Measurements from ENCODE around the gene GALR2. TPM values are rescaled to one million over a fixed set of nuclear protein-coding genes. Genes with fewer than 3 reads are reported as not detected.

GALR2 gene
- total and polyA plus RNA-seq, 3 experiments from 2014 or later = 2.7 to 3.1 TPM; not detected in 1

DNA sequence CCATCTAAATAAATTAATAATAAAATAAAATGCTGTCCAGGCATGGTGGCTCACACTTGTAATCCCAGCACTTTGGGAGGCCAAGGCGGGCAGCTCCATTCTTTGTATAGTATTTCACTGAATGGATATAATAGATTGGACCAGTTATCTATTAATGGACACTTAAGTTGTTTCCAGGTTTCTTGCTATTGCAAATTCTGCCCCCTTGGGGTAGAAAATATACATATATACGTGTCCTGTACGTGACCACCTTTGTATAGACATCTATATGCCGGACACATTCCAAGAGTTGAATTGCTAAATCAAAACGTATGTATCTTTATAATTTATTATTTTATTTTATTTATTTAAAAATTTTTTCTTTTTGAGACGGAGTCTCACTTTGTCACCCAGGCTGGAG, 32.9 kb downstream of the GALR2 start:
- Histone ChIP-seq H3K27ac (ENCODE audit: low read depth, low read length) (no peak overlapping the region), H3K9me3 (ENCODE audit: low read length) (no peaks in the 10 kb centered on the region), H3K36me3 (ENCODE audit: insufficient read depth, low read length) (no peaks in the 10 kb centered on the region), H3K4me3 (ENCODE audit: low read length) (no peak overlapping the region), H3K27me3 (ENCODE audit: insufficient read depth, low read length, poor library complexity, severe bottlenecking) (no peaks in the 10 kb centered on the region), H3K4me1 (ENCODE audit: insufficient read depth, low read length) (peaks cover 12% of the 10 kb centered on the region)
- peaks cover 0 to 14% (median 0%) of the 10 kb centered on the region in 3 donors for H3K36me3 Mint-ChIP-seq
- POLR2A ChIA-PET = no interaction called here
- CTCF ChIA-PET = interaction anchor here (0.7 to 6.6 kb wide), 8 partner anchors 11 to 99 kb away, joined by 3 to 30 read pairs (median 3); no protein-coding TSS in a partner anchor
- no peak for DNase-seq
- peaks cover 0 to 2% of the 10 kb centered on the region in 2 donors for H3K27me3 Mint-ChIP-seq
- H3K9me3 Mint-ChIP-seq = no peaks in the 10 kb centered on the region
- peaks cover 12 to 22% (median 12%) of the 10 kb centered on the region in 3 donors for H3K4me1 Mint-ChIP-seq
- no peak overlapping the region for H3K4me3 Mint-ChIP-seq
- H3K27ac Mint-ChIP-seq = no peak overlapping the region

DNA sequence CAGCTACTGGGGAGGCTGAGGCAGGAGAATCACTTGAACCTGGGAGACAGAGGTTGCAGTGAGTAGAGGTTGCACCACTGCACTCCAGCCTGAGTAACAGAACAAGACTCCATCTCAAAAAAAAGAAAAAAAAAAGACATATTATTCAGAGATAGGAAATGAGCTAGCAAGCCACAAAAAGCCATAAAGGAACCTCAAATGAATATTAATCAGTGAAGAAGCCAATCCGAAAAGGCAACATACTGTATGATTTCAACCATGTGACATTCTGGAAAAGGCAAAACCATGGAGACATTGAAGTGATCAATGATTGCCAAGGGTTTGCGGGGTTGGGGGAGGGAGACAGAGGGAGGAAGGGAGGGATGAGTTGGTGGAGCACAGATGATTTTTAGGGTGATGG, 37.4 kb downstream of the GALR2 start:
- H3K9me3 ChIP-seq (ENCODE audit: low read length) = no peaks in the 10 kb centered on the region
- Mint-ChIP-seq H3K9me3 (no peaks in the 10 kb centered on the region), H3K27ac (no peak overlapping the region)

DNA sequence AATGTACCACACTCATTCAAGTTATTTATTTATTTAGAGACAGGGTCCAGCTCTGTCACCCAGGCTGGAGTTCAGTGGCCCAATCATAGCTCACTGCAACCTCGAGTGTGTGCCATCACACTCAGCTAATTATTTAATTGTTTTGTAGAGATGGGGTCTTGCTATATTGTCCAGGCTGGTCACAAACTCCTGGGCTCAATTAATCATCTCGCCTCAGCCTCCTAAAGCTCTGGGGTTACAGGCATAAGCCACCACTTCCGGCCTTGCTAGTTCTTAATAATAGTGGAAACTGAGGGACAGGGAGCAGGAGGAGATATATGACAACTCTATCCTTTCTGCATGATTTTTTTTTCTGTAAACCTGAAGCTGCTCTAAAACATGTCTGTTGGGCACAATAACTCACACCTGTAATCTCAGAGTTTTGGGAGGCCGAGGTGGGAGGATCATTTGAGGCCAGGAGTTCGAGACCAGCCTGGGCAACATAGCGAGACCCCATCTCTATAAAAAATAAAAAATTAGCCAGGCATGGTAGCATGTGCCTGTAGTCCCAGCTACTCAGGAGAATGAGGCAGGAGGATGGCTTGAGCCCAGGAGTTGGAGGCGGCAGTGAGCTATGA, 40.7 kb downstream of the GALR2 start:
- Mint-ChIP-seq H3K36me3 (peaks cover 0 to 2% (median 0%) of the 10 kb centered on the region in 3 donors), H3K9me3 (no peaks in the 10 kb centered on the region), H3K4me1 (no peaks in the 10 kb centered on the region), H3K27ac (no peak overlapping the region), H3K27me3 (no peaks in the 10 kb centered on the region), H3K4me3 (no peak overlapping the region)
- no peak overlapping the region for H3K4me3 ChIP-seq (ENCODE audit: low read length)
- no peaks in the 10 kb centered on the region for H3K27me3 ChIP-seq (ENCODE audit: insufficient read depth, low read length, poor library complexity, severe bottlenecking)
- no peaks in the 10 kb centered on the region for H3K4me1 ChIP-seq (ENCODE audit: insufficient read depth, low read length)
- no peak for DNase-seq
- CTCF ChIA-PET = interaction anchor here (1.3 to 16.0 kb wide), 5 partner anchors 9 to 186 kb away, joined by 3 to 227 read pairs (median 4); partner anchors contain the start of gene EXOC7
- POLR2A ChIA-PET = no interaction called here
- no peak overlapping the region for H3K27ac ChIP-seq (ENCODE audit: low read depth, low read length)
- H3K36me3 ChIP-seq (ENCODE audit: insufficient read depth, low read length) = no peaks in the 10 kb centered on the region
- no peaks in the 10 kb centered on the region for H3K9me3 ChIP-seq (ENCODE audit: low read length)

More for the DNA sequence above, 37.4 kb downstream of the GALR2 start:
- Histone ChIP-seq H3K4me1 (ENCODE audit: insufficient read depth, low read length) (no peaks in the 10 kb centered on the region), H3K4me3 (ENCODE audit: low read length) (no peak overlapping the region), H3K36me3 (ENCODE audit: insufficient read depth, low read length) (no peaks in the 10 kb centered on the region), H3K27ac (ENCODE audit: low read depth, low read length) (no peak overlapping the region), H3K27me3 (ENCODE audit: insufficient read depth, low read length, poor library complexity, severe bottlenecking) (no peaks in the 10 kb centered on the region)
- peaks cover 0 to 2% (median 0%) of the 10 kb centered on the region in 3 donors for H3K36me3 Mint-ChIP-seq
- ChIA-PET POLR2A (no interaction called here), CTCF (interaction anchor here (0.7 to 1.2 kb wide), 3 partner anchors 70 to 168 kb away, joined by 3 to 5 read pairs (median 3); no protein-coding TSS in a partner anchor)
- H3K4me1 Mint-ChIP-seq = no peaks in the 10 kb centered on the region
- H3K27me3 Mint-ChIP-seq = no peaks in the 10 kb centered on the region
- no peak for DNase-seq
- H3K4me3 Mint-ChIP-seq = no peak overlapping the region

DNA sequence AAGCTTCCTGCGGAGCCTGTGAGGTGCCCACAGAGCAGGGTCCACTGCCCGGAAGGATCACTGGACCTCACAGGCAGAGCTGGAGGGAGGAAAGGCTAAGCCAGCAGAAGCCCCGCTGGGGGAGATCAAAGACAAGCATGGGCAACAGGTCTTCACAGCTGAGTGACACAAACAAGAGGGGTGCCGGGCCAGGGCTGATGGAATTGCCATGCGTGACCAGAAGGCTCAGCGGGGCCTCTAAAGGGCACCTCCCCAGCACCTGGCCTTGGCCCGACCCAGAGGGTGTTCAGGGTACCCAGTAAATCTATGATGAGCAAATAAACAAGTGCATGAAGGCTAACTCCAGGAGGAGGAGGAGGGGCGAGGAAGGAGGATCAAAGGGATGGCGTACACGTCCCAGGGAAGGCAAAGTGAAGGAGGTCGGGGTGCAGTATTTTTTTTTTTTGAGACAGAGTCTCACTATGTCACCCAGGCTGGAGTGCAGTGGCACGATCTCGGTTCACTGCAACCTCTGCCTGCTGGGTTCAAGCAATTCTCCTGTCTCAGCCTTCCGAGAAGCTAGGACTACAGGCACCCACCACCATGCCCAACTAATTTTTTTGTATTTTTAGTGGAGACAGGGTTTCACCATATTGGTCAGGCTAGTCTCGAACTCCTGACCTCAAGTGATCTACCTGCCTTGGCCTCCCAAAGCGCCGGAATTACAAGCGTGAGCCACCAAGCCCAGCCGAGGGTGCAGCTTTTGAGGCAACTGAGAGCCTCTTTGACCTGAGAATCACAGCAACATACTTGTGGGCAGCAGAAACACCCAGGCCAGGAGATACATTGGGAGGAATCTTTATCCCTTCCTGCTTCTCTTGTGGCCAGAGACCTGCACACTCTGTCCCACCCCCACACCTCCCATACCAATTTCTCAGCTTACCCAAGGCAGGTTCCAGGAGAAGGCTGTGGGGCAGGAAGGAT, 45.1 kb downstream of the GALR2 start:
- H3K27me3 ChIP-seq (ENCODE audit: insufficient read depth, low read length, poor library complexity, severe bottlenecking) = no peaks in the 10 kb centered on the region
- DNase-seq = no peak
- no peak overlapping the region for H3K27ac Mint-ChIP-seq
- no peak overlapping the region for H3K27ac ChIP-seq (ENCODE audit: low read depth, low read length)
- no peaks in the 10 kb centered on the region for H3K9me3 Mint-ChIP-seq
- no peaks in the 10 kb centered on the region for H3K27me3 Mint-ChIP-seq
- no peaks in the 10 kb centered on the region for H3K9me3 ChIP-seq (ENCODE audit: low read length)
- ChIA-PET POLR2A (interaction anchor here (0.6 kb wide), 1 partner anchor 17 kb away, joined by 4 read pairs; no protein-coding TSS in a partner anchor), CTCF (interaction anchor here (0.8 to 16.0 kb wide), 13 partner anchors 10 to 265 kb away, joined by 3 to 227 read pairs (median 4); no protein-coding TSS in a partner anchor)
- H3K4me3 ChIP-seq (ENCODE audit: low read length) = no peak overlapping the region
- H3K36me3 ChIP-seq (ENCODE audit: insufficient read depth, low read length) = no peaks in the 10 kb centered on the region
- H3K4me1 Mint-ChIP-seq = peaks cover 3 to 10% (median 5%) of the 10 kb centered on the region in 3 donors
- no peak overlapping the region for H3K4me3 Mint-ChIP-seq
- H3K4me1 ChIP-seq (ENCODE audit: insufficient read depth, low read length) = no peaks in the 10 kb centered on the region
- no peaks in the 10 kb centered on the region for H3K36me3 Mint-ChIP-seq

DNA sequence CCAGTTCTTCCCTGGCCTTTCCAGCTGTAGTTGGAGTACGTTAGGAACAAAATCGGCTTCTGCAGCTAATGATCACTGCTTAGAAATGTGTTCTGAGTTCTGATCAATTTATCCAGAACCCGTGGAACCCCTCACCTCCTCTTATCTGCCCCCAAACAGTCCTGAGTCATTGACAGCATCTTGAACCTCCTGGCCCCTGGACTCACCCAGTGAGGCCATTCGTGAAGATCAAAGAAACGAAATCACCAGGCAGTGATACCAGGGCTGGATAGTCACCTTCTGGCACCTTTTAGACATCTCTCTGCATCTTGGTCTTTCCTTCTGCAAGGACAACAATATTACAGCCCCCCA, 46.1 kb downstream of the GALR2 start:
- CTCF ChIA-PET = interaction anchor here (0.8 to 16.0 kb wide), 30 partner anchors 9 to 288 kb away, joined by 3 to 227 read pairs (median 4); no protein-coding TSS in a partner anchor
- no peak for DNase-seq
- Mint-ChIP-seq H3K4me1 (peaks cover 3 to 10% (median 5%) of the 10 kb centered on the region in 3 donors), H3K36me3 (no peaks in the 10 kb centered on the region), H3K27ac (peak overlapping the region in 1 of 8 donors; percentile 6), H3K4me3 (peak overlapping the region in 2 of 7 donors; percentile 30 to 49), H3K9me3 (no peaks in the 10 kb centered on the region), H3K27me3 (no peaks in the 10 kb centered on the region)
- Histone ChIP-seq H3K36me3 (ENCODE audit: insufficient read depth, low read length) (no peaks in the 10 kb centered on the region), H3K4me3 (ENCODE audit: low read length) (no peak overlapping the region), H3K27me3 (ENCODE audit: insufficient read depth, low read length, poor library complexity, severe bottlenecking) (no peaks in the 10 kb centered on the region), H3K27ac (ENCODE audit: low read depth, low read length) (no peak overlapping the region), H3K9me3 (ENCODE audit: low read length) (no peaks in the 10 kb centered on the region), H3K4me1 (ENCODE audit: insufficient read depth, low read length) (no peaks in the 10 kb centered on the region)
- POLR2A ChIA-PET = interaction anchor here (1.3 kb wide), 1 partner anchor 159 kb away, joined by 9 read pairs; no protein-coding TSS in a partner anchor

DNA sequence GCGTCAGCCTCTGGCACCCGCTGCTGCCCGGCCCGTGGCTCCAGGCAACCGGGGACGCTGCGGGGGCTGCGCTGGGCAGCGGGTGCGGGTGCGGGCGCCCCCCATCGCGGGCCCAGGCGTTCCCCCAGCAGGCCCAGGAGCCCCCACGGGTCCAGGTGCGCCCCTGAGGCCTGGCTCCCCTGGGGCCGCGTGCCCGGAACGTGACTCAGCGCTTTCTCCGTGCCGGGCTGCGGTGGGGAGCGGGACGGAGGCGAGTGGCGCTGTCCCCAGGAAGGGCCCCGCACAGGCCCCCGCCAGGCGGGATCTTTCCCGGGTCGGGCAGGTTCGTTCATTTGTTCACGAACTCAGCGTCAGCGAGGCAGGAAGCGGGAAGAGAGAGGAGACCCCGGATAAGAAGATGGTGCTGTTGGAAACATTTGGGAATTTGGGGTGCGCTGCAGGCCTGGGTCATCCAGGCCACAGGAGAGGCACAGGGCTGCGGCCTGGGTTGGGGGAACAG, 47.4 kb downstream of the GALR2 start:
- Mint-ChIP-seq H3K27me3 (no peaks in the 10 kb centered on the region), H3K27ac (peak overlapping the region in 1 of 8 donors; percentile 61), H3K36me3 (no peaks in the 10 kb centered on the region), H3K4me1 (peaks cover 3 to 15% (median 5%) of the 10 kb centered on the region in 3 donors), H3K4me3 (peak overlapping the region in 3 of 7 donors; percentile 44 to 82 (median 46)), H3K9me3 (no peaks in the 10 kb centered on the region)
- Histone ChIP-seq H3K36me3 (ENCODE audit: insufficient read depth, low read length) (no peaks in the 10 kb centered on the region), H3K27ac (ENCODE audit: low read depth, low read length) (no peak overlapping the region), H3K4me1 (ENCODE audit: insufficient read depth, low read length) (peaks cover 6% of the 10 kb centered on the region), H3K27me3 (ENCODE audit: insufficient read depth, low read length, poor library complexity, severe bottlenecking) (no peaks in the 10 kb centered on the region), H3K9me3 (ENCODE audit: low read length) (no peaks in the 10 kb centered on the region), H3K4me3 (ENCODE audit: low read length) (peak overlapping the region; percentile 45)
- CTCF ChIA-PET = interaction anchor here (0.6 to 16.0 kb wide), 33 partner anchors 8 to 286 kb away, joined by 3 to 227 read pairs (median 4); no protein-coding TSS in a partner anchor
- POLR2A ChIA-PET = interaction anchor here (0.5 to 1.6 kb wide), 8 partner anchors 19 to 158 kb away, joined by 3 to 11 read pairs (median 5); partner anchors contain the start of gene FOXJ1
- DNase-seq = peak in 1 of 5 donors; percentile 26

DNA sequence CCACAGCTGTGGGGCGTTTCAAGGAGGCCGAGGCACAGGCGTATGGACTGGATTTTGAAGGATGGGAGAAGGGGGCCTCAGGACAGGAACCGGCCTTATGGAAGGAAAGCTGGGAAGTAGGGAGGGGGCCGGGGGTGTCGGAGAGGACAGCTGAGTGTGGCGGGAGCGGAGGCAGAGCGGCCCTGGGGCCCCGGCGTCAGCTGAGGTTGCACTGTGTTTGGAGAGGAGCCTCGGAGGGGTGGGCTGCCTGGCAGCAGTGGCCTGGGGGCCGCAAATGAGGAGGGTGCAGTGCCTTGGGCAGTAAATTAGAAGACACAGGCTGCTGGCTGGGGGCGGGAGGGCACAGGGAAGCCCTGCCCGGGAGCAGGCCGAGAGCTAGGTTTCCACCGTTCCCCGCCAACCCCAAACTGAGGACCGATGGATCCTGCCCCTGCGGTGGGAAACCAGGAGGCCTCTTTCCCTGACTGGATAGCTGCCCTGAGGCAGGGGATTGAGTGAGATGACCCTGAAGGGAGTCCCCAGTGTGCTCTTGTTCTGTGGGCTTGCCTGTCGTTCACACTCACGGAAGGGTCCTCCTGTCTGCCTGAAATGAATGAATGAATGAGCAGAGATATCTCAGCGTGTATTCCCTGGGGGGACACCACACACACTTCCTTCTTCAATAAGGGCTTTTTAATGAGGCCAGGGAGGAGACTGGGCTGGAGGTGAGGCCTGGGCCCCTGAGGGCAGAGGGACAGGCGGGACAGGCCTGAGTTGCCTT, 48.0 kb downstream of the GALR2 start:
- no peaks in the 10 kb centered on the region for H3K36me3 Mint-ChIP-seq
- Histone ChIP-seq H3K9me3 (ENCODE audit: low read length) (no peaks in the 10 kb centered on the region), H3K4me1 (ENCODE audit: insufficient read depth, low read length) (peaks cover 8% of the 10 kb centered on the region), H3K27ac (ENCODE audit: low read depth, low read length) (no peak overlapping the region), H3K4me3 (ENCODE audit: low read length) (no peak overlapping the region), H3K27me3 (ENCODE audit: insufficient read depth, low read length, poor library complexity, severe bottlenecking) (no peaks in the 10 kb centered on the region), H3K36me3 (ENCODE audit: insufficient read depth, low read length) (no peaks in the 10 kb centered on the region)
- no peaks in the 10 kb centered on the region for H3K9me3 Mint-ChIP-seq
- DNase-seq = no peak
- ChIA-PET CTCF (interaction anchor here (0.7 to 16.0 kb wide), 9 partner anchors 10 to 157 kb away, joined by 3 to 227 read pairs (median 8); no protein-coding TSS in a partner anchor), POLR2A (interaction anchor here (0.5 to 1.6 kb wide), 4 partner anchors 18 to 709 kb away, joined by 4 to 9 read pairs (median 6); partner anchors contain the start of gene FOXJ1)
- peak overlapping the region in 3 of 7 donors; percentile 44 to 82 (median 46) for H3K4me3 Mint-ChIP-seq
- peaks cover 3 to 19% (median 5%) of the 10 kb centered on the region in 3 donors for H3K4me1 Mint-ChIP-seq
- H3K27me3 Mint-ChIP-seq = no peaks in the 10 kb centered on the region
- peak overlapping the region in 5 of 8 donors; percentile 29 to 90 (median 50) for H3K27ac Mint-ChIP-seq
